Measurements from ENCODE around the gene HIPK2.

HIPK2 gene

DNA sequence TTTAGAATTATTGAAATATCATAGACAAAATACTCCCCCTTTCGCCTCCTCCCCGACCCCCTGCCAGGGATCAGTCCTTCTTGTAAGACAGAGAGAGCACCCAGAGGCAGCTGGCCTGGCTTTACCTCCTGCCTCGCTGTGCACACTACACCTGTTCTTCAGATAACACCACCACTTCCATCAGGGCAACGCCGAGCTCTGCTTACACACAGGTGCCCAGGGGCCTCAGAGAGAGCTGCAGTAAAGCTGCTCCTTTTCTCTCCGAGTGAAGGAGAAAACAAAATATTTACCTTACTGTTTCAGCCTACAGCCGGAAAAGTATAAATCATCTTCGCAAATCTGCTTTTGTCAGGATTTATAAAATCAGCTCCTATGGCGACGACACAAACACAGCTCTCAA is 80.7 kb downstream of the HIPK2 start:
- H3K79me2 ChIP-seq, result peaks cover 30% of the 10 kb centered on the region
- no peak overlapping the region for H3K4me2 ChIP-seq (ENCODE audit: low read length)
- H3K27ac ChIP-seq, result no peak overlapping the region
- no peak overlapping the region for H3K9ac ChIP-seq
- no peak overlapping the region for H3K4me3 ChIP-seq (ENCODE audit: low read depth, low read length)
- H3K27me3 ChIP-seq (ENCODE audit: control insufficient read depth, insufficient read depth, low read length), result no peaks in the 10 kb centered on the region
- H3K4me1 ChIP-seq, result peaks cover 8% of the 10 kb centered on the region
- no peaks in the 10 kb centered on the region for H3K36me3 ChIP-seq (ENCODE audit: control insufficient read depth, insufficient read depth, low read length)
- no peak for TF ChIP-seq CTCF (IDR thresholded peaks at IDR 0.05)
- no peak overlapping the region for H2AFZ ChIP-seq
- H3K9me3 ChIP-seq (ENCODE audit: control insufficient read depth, low read length), result no peaks in the 10 kb centered on the region

- no peak overlapping the region for H3K4me2 ChIP-seq (ENCODE audit: low read length)
- no peak overlapping the region for H2AFZ ChIP-seq
- no peaks in the 10 kb centered on the region for H3K36me3 ChIP-seq (ENCODE audit: control insufficient read depth, insufficient read depth, low read length)
- no peak overlapping the region for H3K4me3 ChIP-seq (ENCODE audit: low read depth, low read length)
- peaks cover 10% of the 10 kb centered on the region for H3K4me1 ChIP-seq
- no peak overlapping the region for H3K9ac ChIP-seq
- H3K9me3 ChIP-seq (ENCODE audit: control insufficient read depth, low read length), result no peaks in the 10 kb centered on the region
- TF ChIP-seq CTCF (IDR thresholded peaks at IDR 0.05), result no peak
- no peaks in the 10 kb centered on the region for H3K27me3 ChIP-seq (ENCODE audit: control insufficient read depth, insufficient read depth, low read length)
- H3K79me2 ChIP-seq, result peaks cover 30% of the 10 kb centered on the region
- H3K27ac ChIP-seq, result no peak overlapping the region
Measured at GRCh38 chr7:139696552-139696951, 81.2 kb downstream of the HIPK2 start.

GRCh38 chr7:139695588-139695987 is 82.2 kb downstream of the HIPK2 start:
- H3K9ac ChIP-seq, result no peak overlapping the region

DNA sequence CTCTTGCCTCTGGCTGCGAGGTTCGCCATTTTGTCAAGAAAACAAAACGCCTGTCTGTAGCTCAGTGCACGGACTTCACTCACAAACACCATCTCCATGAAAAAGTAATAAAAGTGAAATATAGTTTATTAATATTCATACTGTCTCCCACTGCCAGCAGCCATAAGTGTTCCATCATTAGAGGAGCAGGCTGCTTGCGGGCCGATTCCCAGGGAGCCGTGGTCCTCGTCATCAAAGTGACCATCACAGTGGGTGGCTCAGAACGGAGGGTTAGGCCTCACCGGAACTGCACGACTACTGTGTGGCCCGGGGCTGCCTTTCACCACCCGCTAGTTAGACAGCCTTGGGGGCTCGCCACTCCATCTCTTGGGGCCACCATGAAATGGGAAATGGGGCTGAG is 82.7 kb downstream of the HIPK2 start:
- H3K4me1 ChIP-seq, result peaks cover 10% of the 10 kb centered on the region
- TF ChIP-seq CTCF (IDR thresholded peaks at IDR 0.05), result no peak
- H2AFZ ChIP-seq, result no peak overlapping the region
- H3K9ac ChIP-seq, result no peak overlapping the region
- H3K27me3 ChIP-seq (ENCODE audit: control insufficient read depth, insufficient read depth, low read length), result no peaks in the 10 kb centered on the region
- no peaks in the 10 kb centered on the region for H3K9me3 ChIP-seq (ENCODE audit: control insufficient read depth, low read length)
- no peak overlapping the region for H3K4me2 ChIP-seq (ENCODE audit: low read length)
- no peaks in the 10 kb centered on the region for H3K36me3 ChIP-seq (ENCODE audit: control insufficient read depth, insufficient read depth, low read length)
- no peak overlapping the region for H3K4me3 ChIP-seq (ENCODE audit: low read depth, low read length)
- no peak overlapping the region for H3K27ac ChIP-seq
- H3K79me2 ChIP-seq, result peaks cover 25% of the 10 kb centered on the region

More at GRCh38 chr7:139695588-139695987, 82.2 kb downstream of the HIPK2 start:
- H3K79me2 ChIP-seq, result peaks cover 24% of the 10 kb centered on the region
- no peak overlapping the region for H3K4me2 ChIP-seq (ENCODE audit: low read length)
- H3K9me3 ChIP-seq (ENCODE audit: control insufficient read depth, low read length), result no peaks in the 10 kb centered on the region
- no peaks in the 10 kb centered on the region for H3K27me3 ChIP-seq (ENCODE audit: control insufficient read depth, insufficient read depth, low read length)
- TF ChIP-seq CTCF (IDR thresholded peaks at IDR 0.05), result no peak
- no peaks in the 10 kb centered on the region for H3K36me3 ChIP-seq (ENCODE audit: control insufficient read depth, insufficient read depth, low read length)
- H3K4me1 ChIP-seq, result peaks cover 12% of the 10 kb centered on the region
- no peak overlapping the region for H3K27ac ChIP-seq
- no peak overlapping the region for H2AFZ ChIP-seq
- H3K4me3 ChIP-seq (ENCODE audit: low read depth, low read length), result no peak overlapping the region

GRCh38 chr7:139694389-139694676 is 83.5 kb downstream of the HIPK2 start:
- Histone ChIP-seq H3K36me3 (ENCODE audit: control insufficient read depth, insufficient read depth, low read length) (no peaks in the 10 kb centered on the region), H3K27me3 (ENCODE audit: control insufficient read depth, insufficient read depth, low read length) (no peaks in the 10 kb centered on the region), H3K9ac (no peak overlapping the region), H3K4me3 (ENCODE audit: low read depth, low read length) (no peak overlapping the region), H3K9me3 (ENCODE audit: control insufficient read depth, low read length) (no peaks in the 10 kb centered on the region), H3K4me2 (ENCODE audit: low read length) (no peak overlapping the region), H3K79me2 (peaks cover 25% of the 10 kb centered on the region), H3K27ac (no peak overlapping the region), H3K4me1 (peaks cover 10% of the 10 kb centered on the region), H2AFZ (no peak overlapping the region)
- TF ChIP-seq CTCF (IDR thresholded peaks at IDR 0.05), result no peak
